H1 (cell line): ENCODE measurements around the gene GTF2I. TPM values are rescaled to one million over a fixed set of nuclear protein-coding genes. Genes with fewer than 3 reads are reported as not detected.

ENCODE experiments used
- ATF2 ChIP-seq: IDR thresholded peaks from 2 replicates; pipeline ENCODE4 v1.6.1; 2012; ENCODE audit warnings: low read length, inconsistent platforms
- BACH1 ChIP-seq: IDR thresholded peaks from 2 replicates; pipeline ENCODE4 v1.6.1; 2012; ENCODE audit warnings: low read length, improper control_type of control experiment
- CBX5 ChIP-seq: fragments of 300-800, 300-1000 bp; sonication (generic); IDR thresholded peaks from 2 replicates; pipeline ENCODE4 v1.7.1; 2016; ENCODE audit warnings: antibody characterized with exemption, low read length, low read depth
- FOSL1 ChIP-seq: IDR thresholded peaks from 2 replicates; pipeline ENCODE4 v1.6.1; 2011; ENCODE audit warnings: mild to moderate bottlenecking, low read depth, low read length, moderate library complexity; ENCODE audit not compliant: insufficient read depth
- HDAC6 ChIP-seq: IDR thresholded peaks from one replicate; pipeline ENCODE4 v1.7.1; 2012; ENCODE audit warnings: low read depth, mild to moderate bottlenecking, inconsistent platforms, low read length, moderate library complexity
- NANOG ChIP-seq: IDR thresholded peaks from 2 replicates; pipeline ENCODE4 v1.6.1; 2011; ENCODE audit warnings: low read length, low read depth, mild to moderate bottlenecking, inconsistent platforms; ENCODE audit not compliant: insufficient read depth, poor library complexity, severe bottlenecking
- NRF1 ChIP-seq: IDR thresholded peaks from 2 replicates; pipeline ENCODE4 v1.6.1; 2011; ENCODE audit warnings: mild to moderate bottlenecking, low read depth, low read length, improper control_type of control experiment
- TAF1 ChIP-seq: IDR thresholded peaks from 2 replicates; pipeline ENCODE4 v1.6.1; 2011; ENCODE audit warnings: mild to moderate bottlenecking, low read depth, low read length
- TAF7 ChIP-seq: optimal IDR thresholded peaks from 2 replicates; pipeline ENCODE3; 2011; ENCODE audit warnings: low read depth, mild to moderate bottlenecking, inconsistent platforms, low read length, moderate library complexity, borderline replicate concordance
- TBP ChIP-seq: IDR thresholded peaks from 2 replicates; pipeline ENCODE4 v1.6.1; 2011; ENCODE audit warnings: low read depth, low read length, improper control_type of control experiment
- polyA plus RNA-seq, 7 experiments: library from polyadenylated mRNA; depleted of rRNA in 3 of 7; stranded (reverse) in 5 of 7; unstranded in 2 of 7; fragments of >200 nt in 5 of 7; fragments of 200-250 nt in 2 of 7; gene quantifications; 1 replicate in 5 of 7; 2 replicates in 1 of 7; 4 replicates in 1 of 7; pipeline versions ENCODE4 v1.2.1 to v1.2.3, GENCODE V29; 2011 to 2013; ENCODE audit warnings: missing spikeins in 2 of 7, mixed read lengths in 2 of 7
- total RNA-seq: library from RNA; stranded (reverse); fragmentation: NEBNext Ultra II Directional; extraction: Animal tissue kit (Norgen Biotek cat#: 25700); gene quantifications from 2 replicates; pipeline ENCODE4 v1.2.1, GENCODE V29; 2021

Gene GTF2I
- total and polyA plus RNA-seq, 2 of the 8 experiments (the other 6 are each of a cell fraction or from before 2014, with no cell fraction given): 46.7 to 316 TPM

GRCh38 chr7:74627661-74628411 lies 29.7 kb upstream of the GTF2I start (continued):
- peak; percentile 23 for TF ChIP-seq TBP
- TF ChIP-seq ATF2: no peak; the same call in 1 of the 2 replicates
- TF ChIP-seq TAF7: no peak
- TF ChIP-seq NANOG: peak; percentile 2
- peak; percentile 66; the same call in 1 of the 2 replicates for TF ChIP-seq TAF1
- TF ChIP-seq NRF1: no peak
- no peak for TF ChIP-seq BACH1
- no peak for TF ChIP-seq HDAC6
- no peak for TF ChIP-seq CBX5
- no peak for TF ChIP-seq FOSL1
